Endothelial cell of umbilical vein (primary cell): ENCODE measurements around the gene SEPTIN11. TPM values are rescaled to one million over a fixed set of nuclear protein-coding genes. Genes with fewer than 3 reads are reported as not detected.

Experiments used
- BruUV-seq: library from RNA; stranded (reverse); fragments of 400-500 nt; replicated peaks from 2 replicates; lab custom pipeline; 2021; lab: Mats Ljungman, UMichigan
- CTCF ChIA-PET: fragments of 300-600, 350-600 bp; sonication (Branson Sonifier 250); formaldehyde crosslinking; loops from one replicate; lab custom pipeline; 2021; ENCODE audit warnings: antibody characterized with exemption, inconsistent platforms; lab: Charles Lee
- POLR2A ChIA-PET: fragments of 300-600, 350-600 bp; sonication (Branson Sonifier 250); formaldehyde crosslinking; loops from one replicate; lab custom pipeline; 2021; ENCODE audit warnings: antibody characterized with exemption, inconsistent platforms; lab: Charles Lee
- DNase-seq: peaks from one replicate; pipeline ENCODE4 v3.0.0-alpha.2; 2011; ENCODE audit warnings: low read depth, low spot score
- FAIRE-seq: peaks from 2 replicates; lab custom pipeline; 2011; peaks lifted over from hg19 to GRCh38; lab: Jason Lieb, UNC
- H2AFZ ChIP-seq: 2 replicates; pipeline ENCODE4 v1.6.0; 2012; ENCODE audit warnings: low read depth, low read length, control low read depth, inconsistent platforms
- H3K27ac ChIP-seq: 2 replicates; pipeline ENCODE4 v1.5.1; 2011; ENCODE audit warnings: low read depth, mild to moderate bottlenecking, control low read depth, low read length, moderate library complexity; ENCODE audit not compliant: insufficient read depth
- H3K27me3 ChIP-seq, 2 experiments: 2 replicates each; pipeline versions ENCODE4 v1.6.0 to v1.6.1; 2011; ENCODE audit warnings: low read length in 2 of 2, mixed read lengths in 1 of 2; ENCODE audit not compliant: control insufficient read depth in 2 of 2, insufficient read depth in 2 of 2
- H3K36me3 ChIP-seq, 2 experiments: 2 replicates in 1 of 2; 3 replicates in 1 of 2; pipeline ENCODE4 v1.5.1; 2011; ENCODE audit warnings: low read length in 2 of 2, mild to moderate bottlenecking in 1 of 2, moderate library complexity in 1 of 2; ENCODE audit not compliant: control insufficient read depth in 2 of 2, insufficient read depth in 2 of 2; ENCODE audit errors: extremely low read depth in 1 of 2
- H3K4me1 ChIP-seq: 3 replicates; pipeline ENCODE4 v1.5.1; 2011; ENCODE audit warnings: mild to moderate bottlenecking, low read length; ENCODE audit not compliant: control insufficient read depth, insufficient read depth; ENCODE audit errors: extremely low read depth
- H3K4me2 ChIP-seq: 2 replicates; pipeline ENCODE4 v1.6.1; 2011; ENCODE audit warnings: low read length, control low read depth, mixed read lengths; ENCODE audit not compliant: insufficient read depth
- H3K4me3 ChIP-seq, 3 experiments: fragments of 200-600 bp in 1 of 3; sonication (generic), shearing (Covaris generic) in 1 of 3; replicated peaks in 1 of 3; 2 replicates each; pipeline ENCODE4 v1.5.1; 2011 to 2016; ENCODE audit warnings: control low read depth in 3 of 3, low read length in 3 of 3, mild to moderate bottlenecking in 2 of 3, inconsistent platforms in 1 of 3, low read depth in 1 of 3, moderate library complexity in 1 of 3; ENCODE audit not compliant: insufficient read depth in 1 of 3
- H3K79me2 ChIP-seq: 2 replicates; pipeline ENCODE4 v1.6.0; 2012; ENCODE audit warnings: low read length, inconsistent platforms; ENCODE audit not compliant: control insufficient read depth, insufficient read depth
- H3K9ac ChIP-seq: replicated peaks from 2 replicates; pipeline ENCODE3; 2011; ENCODE audit warnings: low read length, control low read depth; ENCODE audit not compliant: insufficient read depth; ENCODE audit errors: extremely low read depth
- H3K9me1 ChIP-seq: replicated peaks from 3 replicates; pipeline ENCODE4 v1.6.0; 2011; ENCODE audit warnings: mild to moderate bottlenecking, low read length; ENCODE audit not compliant: control insufficient read depth, insufficient read depth; ENCODE audit errors: extremely low read depth
- H3K9me3 ChIP-seq: replicated peaks from 2 replicates; pipeline ENCODE4 v1.5.1; 2012; ENCODE audit warnings: low read length, inconsistent platforms; ENCODE audit not compliant: control insufficient read depth, insufficient read depth
- H4K20me1 ChIP-seq: replicated peaks from 2 replicates; pipeline ENCODE3; 2011; ENCODE audit warnings: mild to moderate bottlenecking, low read length; ENCODE audit not compliant: control insufficient read depth, insufficient read depth; ENCODE audit errors: extremely low read depth
- CTCF ChIP-seq, 2 donors: IDR thresholded peaks; 1 replicate in 1 of 2; 2 replicates in 1 of 2; pipeline ENCODE4 v1.5.1; 2011; ENCODE audit warnings: low read length in 2 of 2, mild to moderate bottlenecking in 2 of 2, moderate library complexity in 2 of 2, control low read depth in 1 of 2, inconsistent platforms in 1 of 2, low read depth in 1 of 2; ENCODE audit not compliant: insufficient read depth in 1 of 2; ENCODE audit errors: extremely low read depth in 1 of 2
- EZH2 ChIP-seq: IDR thresholded peaks from 2 replicates; pipeline ENCODE4 v1.6.1; 2012; ENCODE audit warnings: borderline replicate concordance, low read depth, mild to moderate bottlenecking, moderate library complexity, low read length, inconsistent platforms; ENCODE audit not compliant: severe bottlenecking
- FOS ChIP-seq: IDR thresholded peaks from 2 replicates; pipeline ENCODE4 v1.6.1; 2011; ENCODE audit warnings: mild to moderate bottlenecking, low read length, moderate library complexity, borderline replicate concordance; ENCODE audit not compliant: insufficient read depth
- GATA2 ChIP-seq: IDR thresholded peaks from 2 replicates; pipeline ENCODE4 v1.7.0; 2011; ENCODE audit warnings: low read depth, mild to moderate bottlenecking, moderate library complexity, mixed read lengths, low read length; ENCODE audit not compliant: insufficient read length, insufficient read depth
- JUN ChIP-seq: IDR thresholded peaks from 2 replicates; pipeline ENCODE4 v1.6.1; 2011; ENCODE audit warnings: borderline replicate concordance, low read depth; ENCODE audit not compliant: insufficient read length, insufficient read depth
- MYC ChIP-seq: IDR thresholded peaks from one replicate; pipeline ENCODE4 v1.6.1; 2011; ENCODE audit warnings: mild to moderate bottlenecking, low read depth, low read length
- POLR2A ChIP-seq: IDR thresholded peaks from 2 replicates; pipeline ENCODE4 v1.6.1; 2012; ENCODE audit warnings: low read depth, mild to moderate bottlenecking, control low read depth, low read length
- POLR2AphosphoS5 ChIP-seq: IDR thresholded peaks from 2 replicates; pipeline ENCODE4 v1.6.1; 2012; ENCODE audit warnings: low read depth, mild to moderate bottlenecking, control low read depth, low read length, moderate library complexity; ENCODE audit not compliant: insufficient read depth
- dilution Hi-C: fragments of 300-500 bp; cut with MboI; formaldehyde crosslinking; loops from one replicate; pipeline ENCODE4 v1.15.0; 2019; ENCODE audit warnings: low sequenced_read_pairs; ENCODE audit not compliant: extremely low pct_ligation_motif_present
- intact Hi-C: fragments of 100-400 bp; cut with micrococcal nuclease; formaldehyde crosslinking; loops from one replicate; pipeline ENCODE4 v1.10.0; 2022
- polyA plus RNA-seq, 4 experiments: library from polyadenylated mRNA; depleted of rRNA in 3 of 4; stranded (reverse) in 3 of 4; unstranded in 1 of 4; fragments of >200 nt; gene quantifications; 2 replicates each; pipeline versions ENCODE4 v1.2.1 to v1.2.3, GENCODE V29; 2011 to 2012; ENCODE audit warnings: missing spikeins in 1 of 4
- total RNA-seq: library from RNA; stranded (reverse); gene quantifications from 2 replicates; pipeline ENCODE4 v1.2.3, GENCODE V29; 2021
- TF ChIP-seq, protein P1 (sequence below): IDR thresholded peaks from 2 replicates; pipeline ENCODE4 v1.6.1; 2011; ENCODE audit not compliant: insufficient read depth, insufficient read length

The SEPTIN11 gene
- total and polyA plus RNA-seq, 2 donors (not counting 3 experiments of a cell fraction or from before 2014, with no cell fraction given): 69.4 to 202 TPM

GRCh38 chr4:76987685-76988084, 38.1 kb downstream of the SEPTIN11 start:
- ChIA-PET POLR2A (no interaction called here), CTCF (interaction anchor here (0.8 to 2.5 kb wide), 8 partner anchors 8 to 216 kb away, joined by 3 to 10 read pairs (median 4); no protein-coding TSS in a partner anchor)
- Histone ChIP-seq H3K4me3 (no peak overlapping the region), H3K27me3 (no peaks in the 10 kb centered on the region), H3K36me3 (no peaks in the 10 kb centered on the region), H3K79me2 (peaks cover 63% of the 10 kb centered on the region), H4K20me1 (no peaks in the 10 kb centered on the region), H3K9me3 (no peaks in the 10 kb centered on the region), H3K9ac (no peak overlapping the region), H2AFZ (no peak overlapping the region), H3K27ac (no peak overlapping the region), H3K9me1 (no peaks in the 10 kb centered on the region), H3K4me2 (no peak overlapping the region), H3K4me1 (peaks cover 32% of the 10 kb centered on the region)
- FAIRE-seq (no peak), DNase-seq (no peak)
- dilution Hi-C loops (no loop called here), intact Hi-C loops (no loop called here)
- TF ChIP-seq JUN (no peak), CTCF (IDR thresholded peaks at IDR 0.05; ENCODE audit: extremely low read depth in 1 of 2, insufficient read depth in 1 of 2, low read depth in 1 of 2, low read length in 2 of 2) (no peak), EZH2 (no peak), POLR2AphosphoS5 (no peak), MYC (no peak), FOS (no peak), POLR2A (no peak), GATA2 (no peak)
- TF ChIP-seq, protein P1, sequence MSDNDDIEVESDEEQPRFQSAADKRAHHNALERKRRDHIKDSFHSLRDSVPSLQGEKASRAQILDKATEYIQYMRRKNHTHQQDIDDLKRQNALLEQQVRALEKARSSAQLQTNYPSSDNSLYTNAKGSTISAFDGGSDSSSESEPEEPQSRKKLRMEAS: no peak
- BruUV-seq: no TSS peak
